ENCODE results near the gene OCA2.

OCA2 gene

DNA sequence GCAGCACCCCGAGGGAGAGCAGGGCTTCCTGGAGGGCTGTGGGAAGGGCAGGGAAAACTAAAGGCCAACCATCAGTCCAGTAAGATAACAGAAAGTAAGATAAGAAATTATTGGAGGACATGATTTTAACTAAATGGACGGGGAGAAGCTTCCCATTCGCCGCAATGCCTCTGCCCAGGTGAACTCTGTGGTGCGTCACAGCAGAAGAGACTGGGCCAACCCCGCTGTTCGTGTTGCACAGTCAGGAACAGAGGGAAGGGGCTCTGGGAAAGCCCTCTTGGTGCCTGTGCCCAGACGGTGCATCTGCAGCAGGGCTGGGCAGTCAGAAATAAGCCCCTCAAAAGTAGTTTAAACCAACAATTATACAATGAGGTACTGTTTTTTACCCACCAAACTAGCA is 284.1 kb downstream of the OCA2 start:
- no peak for DNase-seq
- Histone ChIP-seq H3K27me3 (replicated peaks; ENCODE audit: control insufficient read depth, insufficient read depth, low read length, poor library complexity, severe bottlenecking) (no peaks in the 10 kb centered on the region), H3K4me1 (ENCODE audit: control insufficient read depth, insufficient read depth, low read length, poor library complexity, severe bottlenecking) (no peaks in the 10 kb centered on the region), H3K4me3 (ENCODE audit: insufficient read depth, low read depth, low read length, poor library complexity, severe bottlenecking) (no peak overlapping the region), H3K9me3 (ENCODE audit: control insufficient read depth, low read length) (no peaks in the 10 kb centered on the region), H3K36me3 (ENCODE audit: control insufficient read depth, insufficient read depth, low read length) (no peaks in the 10 kb centered on the region), H3K27ac (ENCODE audit: insufficient read depth, low read length, poor library complexity, severe bottlenecking) (no peak overlapping the region)

DNA sequence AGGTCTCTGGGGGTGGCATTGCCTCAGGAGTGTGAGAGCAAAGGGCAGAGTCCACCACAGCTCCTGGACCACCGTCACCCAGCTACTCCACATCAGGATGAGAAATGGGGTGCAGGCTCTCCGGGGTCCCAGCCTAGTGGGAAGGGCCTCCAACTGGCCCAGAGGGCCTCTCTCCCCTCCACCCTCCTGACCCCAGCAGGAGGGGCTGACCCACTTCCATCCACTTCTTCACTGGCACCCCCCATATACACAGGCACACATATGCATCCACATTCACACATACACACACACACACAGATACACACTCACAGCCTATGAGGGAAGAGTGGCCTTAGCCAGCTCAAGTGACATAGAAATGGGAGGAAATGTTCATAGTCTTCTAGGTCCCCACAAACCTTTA is 286.0 kb downstream of the OCA2 start:
- no peaks in the 10 kb centered on the region for H3K4me1 ChIP-seq (ENCODE audit: control insufficient read depth, insufficient read depth, low read length, poor library complexity, severe bottlenecking)
- no peaks in the 10 kb centered on the region for H3K9me3 ChIP-seq (ENCODE audit: control insufficient read depth, low read length)
- DNase-seq = no peak
- no peak overlapping the region for H3K4me3 ChIP-seq (ENCODE audit: insufficient read depth, low read depth, low read length, poor library complexity, severe bottlenecking)
- no peaks in the 10 kb centered on the region for H3K36me3 ChIP-seq (ENCODE audit: control insufficient read depth, insufficient read depth, low read length)
- no peaks in the 10 kb centered on the region for H3K27me3 ChIP-seq (replicated peaks; ENCODE audit: control insufficient read depth, insufficient read depth, low read length, poor library complexity, severe bottlenecking)
- H3K27ac ChIP-seq (ENCODE audit: insufficient read depth, low read length, poor library complexity, severe bottlenecking) = no peak overlapping the region

DNA sequence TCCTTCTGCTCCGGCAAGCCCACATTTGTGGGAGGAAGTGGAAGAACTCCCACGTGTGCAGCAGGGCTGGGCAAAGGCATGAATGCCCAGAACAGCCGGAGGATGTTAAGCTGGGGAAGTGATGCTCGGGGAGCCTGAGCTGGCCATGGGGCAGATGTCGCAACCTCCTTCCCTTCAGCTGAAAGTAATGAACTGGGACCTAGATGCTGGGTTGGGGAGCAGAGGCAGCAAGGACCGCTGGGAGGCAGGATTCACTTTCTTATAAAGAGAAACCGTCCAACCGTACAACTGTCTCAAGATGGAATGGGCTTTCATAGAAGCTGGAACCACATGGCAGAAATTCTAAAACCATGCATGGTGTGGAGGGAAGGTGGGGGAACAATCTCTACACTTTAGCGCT is 290.9 kb downstream of the OCA2 start:
- Histone ChIP-seq H3K36me3 (ENCODE audit: control insufficient read depth, insufficient read depth, low read length) (no peaks in the 10 kb centered on the region), H3K9me3 (ENCODE audit: control insufficient read depth, low read length) (no peaks in the 10 kb centered on the region)

DNA sequence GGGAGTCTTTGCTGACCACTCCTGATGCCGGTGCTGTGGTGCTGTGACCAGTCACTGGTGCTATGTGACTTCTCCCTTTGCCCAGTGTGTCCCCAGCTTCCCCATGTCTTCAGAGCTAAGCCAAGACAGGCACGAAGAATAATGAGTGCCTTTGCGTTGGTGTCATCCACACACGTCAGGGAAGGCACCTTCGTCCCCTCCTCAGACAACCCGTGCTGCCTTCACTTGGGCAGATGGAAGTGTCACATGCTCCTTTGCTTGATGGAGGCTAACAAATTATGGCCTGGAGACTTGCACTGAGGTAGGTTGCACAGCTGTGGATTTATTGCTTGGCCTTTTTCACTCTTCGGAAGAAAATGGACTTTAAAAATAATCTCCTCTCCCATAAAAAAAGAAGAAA is 291.8 kb downstream of the OCA2 start:
- no peak overlapping the region for H3K27ac ChIP-seq (ENCODE audit: insufficient read depth, low read length, poor library complexity, severe bottlenecking)
- H3K9me3 ChIP-seq (ENCODE audit: control insufficient read depth, low read length) = no peaks in the 10 kb centered on the region
- H3K4me3 ChIP-seq (ENCODE audit: insufficient read depth, low read depth, low read length, poor library complexity, severe bottlenecking) = no peak overlapping the region
- no peaks in the 10 kb centered on the region for H3K4me1 ChIP-seq (ENCODE audit: control insufficient read depth, insufficient read depth, low read length, poor library complexity, severe bottlenecking)
- no peaks in the 10 kb centered on the region for H3K27me3 ChIP-seq (replicated peaks; ENCODE audit: control insufficient read depth, insufficient read depth, low read length, poor library complexity, severe bottlenecking)
- DNase-seq = no peak
- no peaks in the 10 kb centered on the region for H3K36me3 ChIP-seq (ENCODE audit: control insufficient read depth, insufficient read depth, low read length)

More for the DNA sequence above, 290.9 kb downstream of the OCA2 start:
- no peak for DNase-seq
- Histone ChIP-seq H3K4me3 (ENCODE audit: insufficient read depth, low read depth, low read length, poor library complexity, severe bottlenecking) (no peak overlapping the region), H3K27me3 (replicated peaks; ENCODE audit: control insufficient read depth, insufficient read depth, low read length, poor library complexity, severe bottlenecking) (no peaks in the 10 kb centered on the region), H3K4me1 (ENCODE audit: control insufficient read depth, insufficient read depth, low read length, poor library complexity, severe bottlenecking) (no peaks in the 10 kb centered on the region), H3K27ac (ENCODE audit: insufficient read depth, low read length, poor library complexity, severe bottlenecking) (no peak overlapping the region)

DNA sequence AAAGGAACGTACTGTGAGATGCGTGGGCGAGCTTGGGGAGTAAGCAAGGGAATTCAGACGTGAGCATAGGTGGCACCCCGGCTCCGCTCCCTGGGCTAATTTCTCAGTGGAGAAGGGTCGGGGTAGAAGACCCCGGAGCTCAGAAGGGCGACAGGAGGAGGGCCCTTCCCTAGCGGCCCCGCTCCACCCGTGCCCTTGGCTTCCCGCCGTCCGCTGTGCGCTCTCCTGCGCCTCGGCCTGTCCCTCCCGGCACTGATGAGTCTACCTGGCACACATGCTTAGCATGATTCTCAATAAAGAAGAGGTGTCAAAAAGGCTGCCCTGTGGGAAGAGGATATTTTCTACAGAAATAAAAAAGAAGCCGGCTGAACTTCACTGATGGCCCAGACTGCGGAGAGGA is 292.7 kb downstream of the OCA2 start:
- Histone ChIP-seq H3K4me3 (ENCODE audit: insufficient read depth, low read depth, low read length, poor library complexity, severe bottlenecking) (no peak overlapping the region), H3K27me3 (replicated peaks; ENCODE audit: control insufficient read depth, insufficient read depth, low read length, poor library complexity, severe bottlenecking) (no peaks in the 10 kb centered on the region), H3K27ac (ENCODE audit: insufficient read depth, low read length, poor library complexity, severe bottlenecking) (no peak overlapping the region), H3K9me3 (ENCODE audit: control insufficient read depth, low read length) (no peaks in the 10 kb centered on the region), H3K36me3 (ENCODE audit: control insufficient read depth, insufficient read depth, low read length) (no peaks in the 10 kb centered on the region), H3K4me1 (ENCODE audit: control insufficient read depth, insufficient read depth, low read length, poor library complexity, severe bottlenecking) (no peaks in the 10 kb centered on the region)
- no peak for DNase-seq

DNA sequence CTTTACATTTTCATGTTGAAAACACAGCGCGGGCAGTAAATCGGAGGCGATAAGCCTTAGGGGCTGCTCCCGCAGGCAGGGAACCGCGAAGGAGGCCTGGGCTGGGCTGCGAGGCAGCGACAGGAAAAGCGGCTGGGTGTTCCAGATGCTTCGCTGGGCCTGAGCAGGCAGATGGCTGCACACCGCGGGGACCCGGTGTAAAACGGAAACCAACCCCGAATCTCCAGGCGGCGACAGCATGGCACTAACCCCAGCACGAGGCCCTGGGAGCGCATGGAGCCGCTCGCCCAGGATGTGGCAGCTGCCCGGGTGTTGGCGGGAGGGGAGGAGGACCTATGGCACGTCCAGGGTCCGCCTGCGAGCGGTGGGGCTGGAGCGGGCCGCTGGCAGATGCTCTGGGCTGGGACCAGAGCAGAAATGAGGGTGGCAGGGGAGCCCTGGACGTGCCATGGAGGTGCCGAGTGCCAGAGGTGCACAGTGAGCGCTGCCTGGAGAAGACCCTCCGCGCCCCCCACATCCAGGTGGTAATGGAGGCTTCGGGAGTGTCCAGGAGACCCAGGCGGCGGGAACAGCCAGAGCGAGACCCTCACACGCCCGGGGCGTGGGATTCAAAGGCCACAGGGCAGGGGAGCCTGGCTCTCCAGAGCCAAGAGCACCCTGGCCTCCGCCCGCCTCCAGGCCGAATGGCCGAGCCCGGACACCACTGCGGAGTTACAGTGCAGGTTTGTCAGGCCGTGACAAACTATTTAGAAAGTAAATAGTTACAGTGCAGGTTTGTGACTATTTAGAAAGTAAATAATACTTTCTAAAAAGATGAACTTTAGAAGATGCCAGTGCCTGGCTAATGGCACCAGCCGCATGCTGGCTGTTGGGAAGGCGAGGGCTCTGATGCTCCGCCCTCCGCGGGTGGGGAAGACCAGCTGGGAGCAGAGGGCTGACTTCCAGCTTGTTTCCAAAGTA is 293.6 kb downstream of the OCA2 start:
- H3K36me3 ChIP-seq (ENCODE audit: control insufficient read depth, insufficient read depth, low read length) = no peaks in the 10 kb centered on the region
- H3K4me3 ChIP-seq (ENCODE audit: insufficient read depth, low read depth, low read length, poor library complexity, severe bottlenecking) = no peak overlapping the region
- H3K4me1 ChIP-seq (ENCODE audit: control insufficient read depth, insufficient read depth, low read length, poor library complexity, severe bottlenecking) = no peaks in the 10 kb centered on the region
- H3K27ac ChIP-seq (ENCODE audit: insufficient read depth, low read length, poor library complexity, severe bottlenecking) = no peak overlapping the region
- no peaks in the 10 kb centered on the region for H3K9me3 ChIP-seq (ENCODE audit: control insufficient read depth, low read length)
- H3K27me3 ChIP-seq (replicated peaks; ENCODE audit: control insufficient read depth, insufficient read depth, low read length, poor library complexity, severe bottlenecking) = no peaks in the 10 kb centered on the region
- no peak for DNase-seq

DNA sequence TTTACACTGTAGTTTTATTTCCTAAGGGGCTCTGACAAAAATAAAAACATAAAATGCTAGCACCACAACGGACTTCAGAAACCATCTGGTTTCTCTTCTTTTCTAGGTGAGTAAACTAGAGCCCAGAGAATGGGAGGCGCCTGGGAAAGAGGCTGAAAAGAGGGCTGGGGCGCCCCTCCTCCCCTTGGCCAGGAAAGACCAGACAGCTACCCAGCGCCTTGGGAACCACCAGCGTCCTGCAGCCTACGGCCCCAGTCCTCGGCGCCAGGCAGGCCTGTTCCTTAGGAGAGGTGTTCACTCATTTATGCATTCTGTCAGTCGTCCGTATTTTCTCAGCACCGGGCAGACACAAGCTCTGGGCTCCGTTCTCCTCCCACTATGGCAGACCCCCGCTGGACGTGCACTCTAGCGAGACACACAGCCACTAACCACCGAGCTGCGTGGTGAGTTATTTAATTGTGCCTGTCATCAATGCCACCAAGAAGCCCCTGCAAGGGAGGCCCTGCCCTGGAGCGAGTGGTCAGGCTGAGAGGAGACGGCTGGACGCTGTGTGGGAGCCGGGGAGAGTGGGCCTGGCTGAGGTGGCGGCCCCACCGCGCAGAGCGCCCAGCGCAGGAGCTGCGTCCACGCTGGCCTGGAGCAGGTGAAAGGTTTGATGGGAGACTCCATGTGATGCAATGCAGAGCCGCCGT is 294.4 kb downstream of the OCA2 start:
- no peak overlapping the region for H3K27ac ChIP-seq (ENCODE audit: insufficient read depth, low read length, poor library complexity, severe bottlenecking)
- no peaks in the 10 kb centered on the region for H3K4me1 ChIP-seq (ENCODE audit: control insufficient read depth, insufficient read depth, low read length, poor library complexity, severe bottlenecking)
- no peaks in the 10 kb centered on the region for H3K9me3 ChIP-seq (ENCODE audit: control insufficient read depth, low read length)
- no peak for DNase-seq
- no peak overlapping the region for H3K4me3 ChIP-seq (ENCODE audit: insufficient read depth, low read depth, low read length, poor library complexity, severe bottlenecking)
- H3K27me3 ChIP-seq (replicated peaks; ENCODE audit: control insufficient read depth, insufficient read depth, low read length, poor library complexity, severe bottlenecking) = no peaks in the 10 kb centered on the region
- no peaks in the 10 kb centered on the region for H3K36me3 ChIP-seq (ENCODE audit: control insufficient read depth, insufficient read depth, low read length)

DNA sequence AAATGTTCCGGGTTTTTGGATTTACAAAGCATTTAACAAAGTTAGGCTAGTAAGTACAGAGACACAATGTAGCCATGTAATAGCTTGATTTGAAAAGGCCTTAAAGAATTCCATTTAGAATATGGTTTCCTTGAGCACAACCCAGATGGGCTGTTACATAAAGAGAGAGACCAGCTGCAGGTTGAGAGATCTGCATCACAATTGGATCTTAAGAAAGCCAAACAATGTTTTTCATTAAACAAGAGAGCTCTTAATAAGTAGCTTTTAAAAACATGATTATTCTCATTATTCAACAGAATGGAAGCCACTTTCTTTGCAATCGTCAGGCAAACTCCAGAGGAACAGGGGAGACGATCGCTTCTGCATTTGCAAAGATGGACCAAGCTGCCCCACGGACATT is 300.3 kb downstream of the OCA2 start:
- H3K36me3 ChIP-seq (ENCODE audit: control insufficient read depth, insufficient read depth, low read length) = no peaks in the 10 kb centered on the region
- H3K27ac ChIP-seq (ENCODE audit: insufficient read depth, low read length, poor library complexity, severe bottlenecking) = no peak overlapping the region
- H3K4me3 ChIP-seq (ENCODE audit: insufficient read depth, low read depth, low read length, poor library complexity, severe bottlenecking) = no peak overlapping the region
- H3K9me3 ChIP-seq (ENCODE audit: control insufficient read depth, low read length) = no peaks in the 10 kb centered on the region
- no peaks in the 10 kb centered on the region for H3K4me1 ChIP-seq (ENCODE audit: control insufficient read depth, insufficient read depth, low read length, poor library complexity, severe bottlenecking)
- DNase-seq = no peak
- no peaks in the 10 kb centered on the region for H3K27me3 ChIP-seq (replicated peaks; ENCODE audit: control insufficient read depth, insufficient read depth, low read length, poor library complexity, severe bottlenecking)

DNA sequence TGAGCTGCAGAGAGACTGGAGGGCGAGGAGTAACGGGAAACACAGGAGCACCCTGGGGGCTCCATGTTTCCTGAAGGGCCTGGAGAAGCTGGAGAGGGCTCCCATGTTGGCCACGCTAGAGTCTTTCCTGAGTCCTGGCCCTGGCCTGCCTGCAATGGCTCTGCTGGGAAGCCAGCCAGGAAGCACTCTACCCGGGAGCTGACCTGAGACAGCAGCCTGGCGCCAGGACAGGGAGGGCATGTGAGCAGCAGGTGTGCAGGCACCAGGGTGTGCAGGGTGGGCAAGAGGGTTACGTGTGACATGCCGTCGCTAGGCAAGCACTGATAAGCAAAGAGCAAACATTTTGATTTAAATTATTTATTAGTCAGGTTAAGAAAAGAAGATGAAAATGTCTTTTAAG is 301.4 kb downstream of the OCA2 start:
- no peak for DNase-seq
- no peaks in the 10 kb centered on the region for H3K4me1 ChIP-seq (ENCODE audit: control insufficient read depth, insufficient read depth, low read length, poor library complexity, severe bottlenecking)
- no peak overlapping the region for H3K4me3 ChIP-seq (ENCODE audit: insufficient read depth, low read depth, low read length, poor library complexity, severe bottlenecking)
- H3K27me3 ChIP-seq (replicated peaks; ENCODE audit: control insufficient read depth, insufficient read depth, low read length, poor library complexity, severe bottlenecking) = no peaks in the 10 kb centered on the region
- no peak overlapping the region for H3K27ac ChIP-seq (ENCODE audit: insufficient read depth, low read length, poor library complexity, severe bottlenecking)
- H3K9me3 ChIP-seq (ENCODE audit: control insufficient read depth, low read length) = no peaks in the 10 kb centered on the region
- no peaks in the 10 kb centered on the region for H3K36me3 ChIP-seq (ENCODE audit: control insufficient read depth, insufficient read depth, low read length)
